GM12865 (cell line): Measurements from ENCODE around the gene FBXW7.
A peak's percentile ranks its signal among the peaks of the same experiment; 100 is the strongest.

ENCODE experiments used
- DNase-seq: peaks from one replicate; pipeline ENCODE4 v3.0.0; 2010; ENCODE audit warnings: low read depth
- H3K4me3 ChIP-seq: 2 replicates; pipeline ENCODE4 v1.5.1; 2011; ENCODE audit warnings: mild to moderate bottlenecking, low read depth, low read length, control low read depth
- TF ChIP-seq, protein P1 (sequence below): IDR thresholded peaks from 2 replicates; pipeline ENCODE4 v1.5.1; 2011; ENCODE audit warnings: low read length, control low read depth, low read depth, inconsistent platforms; ENCODE audit not compliant: insufficient read depth; ENCODE audit errors: missing control alignments

FBXW7 gene

DNA sequence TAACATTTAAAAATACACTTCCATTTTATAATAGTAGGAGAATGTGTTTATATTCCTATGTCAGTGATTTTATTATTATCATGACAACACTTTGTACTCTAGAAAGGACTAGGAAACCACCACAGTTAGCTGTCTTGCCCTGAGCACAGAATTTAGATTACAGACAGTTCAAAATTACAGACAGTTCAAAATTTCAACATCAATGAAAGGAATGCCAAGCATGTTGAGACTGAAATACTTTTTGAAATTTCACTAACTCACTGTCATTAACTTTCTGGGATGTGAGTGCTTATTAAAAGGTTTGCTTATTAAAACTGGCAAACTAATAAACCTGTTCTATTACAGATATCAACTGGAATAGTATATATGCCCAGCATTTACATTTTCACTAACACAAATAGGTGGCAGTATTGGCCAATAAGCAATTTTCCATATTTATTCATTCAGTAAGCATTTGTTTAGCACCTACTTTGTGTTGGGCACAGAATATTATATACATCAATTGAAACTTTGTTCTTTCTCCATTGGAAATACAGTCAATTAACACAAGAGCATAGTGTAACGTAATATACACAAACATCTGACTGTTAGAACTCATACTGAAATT, 179.4 kb downstream of the FBXW7 start:
- H3K4me3 ChIP-seq = no peak overlapping the region
- TF ChIP-seq, protein P1, sequence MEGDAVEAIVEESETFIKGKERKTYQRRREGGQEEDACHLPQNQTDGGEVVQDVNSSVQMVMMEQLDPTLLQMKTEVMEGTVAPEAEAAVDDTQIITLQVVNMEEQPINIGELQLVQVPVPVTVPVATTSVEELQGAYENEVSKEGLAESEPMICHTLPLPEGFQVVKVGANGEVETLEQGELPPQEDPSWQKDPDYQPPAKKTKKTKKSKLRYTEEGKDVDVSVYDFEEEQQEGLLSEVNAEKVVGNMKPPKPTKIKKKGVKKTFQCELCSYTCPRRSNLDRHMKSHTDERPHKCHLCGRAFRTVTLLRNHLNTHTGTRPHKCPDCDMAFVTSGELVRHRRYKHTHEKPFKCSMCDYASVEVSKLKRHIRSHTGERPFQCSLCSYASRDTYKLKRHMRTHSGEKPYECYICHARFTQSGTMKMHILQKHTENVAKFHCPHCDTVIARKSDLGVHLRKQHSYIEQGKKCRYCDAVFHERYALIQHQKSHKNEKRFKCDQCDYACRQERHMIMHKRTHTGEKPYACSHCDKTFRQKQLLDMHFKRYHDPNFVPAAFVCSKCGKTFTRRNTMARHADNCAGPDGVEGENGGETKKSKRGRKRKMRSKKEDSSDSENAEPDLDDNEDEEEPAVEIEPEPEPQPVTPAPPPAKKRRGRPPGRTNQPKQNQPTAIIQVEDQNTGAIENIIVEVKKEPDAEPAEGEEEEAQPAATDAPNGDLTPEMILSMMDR = no peak
- DNase-seq = no peak

DNA sequence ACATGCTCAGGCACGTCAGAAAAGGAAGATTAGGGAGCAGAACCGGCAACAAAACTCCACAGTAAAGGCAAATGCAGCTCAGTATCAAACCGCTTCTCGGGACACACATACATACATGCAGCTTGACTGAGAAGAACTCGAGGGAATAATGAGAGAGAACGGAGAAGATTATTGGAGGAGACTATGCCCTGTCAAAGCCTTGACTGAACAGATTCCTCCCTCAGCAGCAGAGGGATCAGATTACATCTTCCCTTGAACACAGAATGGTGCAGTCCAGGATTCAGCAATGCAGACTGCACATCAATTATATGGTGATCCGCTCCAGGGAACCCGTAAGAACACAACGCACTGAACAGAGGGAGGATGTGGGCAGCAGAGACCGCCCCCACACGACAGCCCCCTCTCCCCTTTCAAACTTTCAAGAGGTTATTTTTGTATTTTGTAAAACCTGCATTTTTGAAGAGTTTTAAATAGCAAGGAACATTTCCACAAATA, 183.2 kb downstream of the FBXW7 start:
- DNase-seq = peak; percentile 38
- TF ChIP-seq, protein P1 = no peak
- H3K4me3 ChIP-seq = peak overlapping the region; percentile 20; the same call in 1 of the 2 replicates

DNA sequence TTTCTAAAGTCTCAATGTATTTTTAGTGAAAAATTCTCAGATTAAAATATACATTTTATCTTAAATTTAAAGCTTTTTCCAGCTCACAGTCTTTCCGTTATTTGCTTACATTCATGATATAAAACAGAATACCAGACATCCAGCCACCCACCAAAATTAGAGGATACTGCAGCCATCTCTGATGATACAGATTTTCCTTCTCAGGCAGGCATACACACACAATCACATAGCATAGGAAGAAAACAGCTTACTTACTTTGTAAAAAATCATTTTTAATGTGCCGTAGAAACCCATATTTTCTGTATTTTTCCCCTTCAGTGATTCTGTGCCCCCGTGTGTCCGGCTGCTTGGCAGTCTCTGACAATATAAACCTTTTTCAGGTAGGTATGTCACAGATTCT, 183.7 kb downstream of the FBXW7 start:
- DNase-seq = no peak
- peak overlapping the region; percentile 20; the same call in 1 of the 2 replicates for H3K4me3 ChIP-seq
- TF ChIP-seq, protein P1 = no peak

DNA sequence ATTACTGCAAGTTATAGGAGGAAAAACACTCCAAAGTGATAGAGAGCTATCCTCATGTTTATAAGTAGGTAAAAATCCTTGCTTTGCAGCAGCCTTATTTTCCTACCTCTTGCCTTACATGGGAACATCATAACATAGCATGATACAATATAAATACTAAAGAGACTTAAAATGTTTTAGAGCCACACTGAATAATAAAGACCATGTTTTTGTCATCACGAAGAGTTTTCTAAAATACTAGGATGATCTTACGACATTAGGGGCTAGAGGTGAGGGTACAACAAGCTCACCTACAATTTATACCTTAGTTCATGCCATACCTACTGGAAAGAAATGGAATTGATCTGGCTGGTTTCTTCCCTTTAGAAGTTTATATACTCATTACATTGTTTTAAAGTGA, 184.8 kb downstream of the FBXW7 start:
- TF ChIP-seq, protein P1 = no peak
- no peak overlapping the region for H3K4me3 ChIP-seq
- DNase-seq = no peak

DNA sequence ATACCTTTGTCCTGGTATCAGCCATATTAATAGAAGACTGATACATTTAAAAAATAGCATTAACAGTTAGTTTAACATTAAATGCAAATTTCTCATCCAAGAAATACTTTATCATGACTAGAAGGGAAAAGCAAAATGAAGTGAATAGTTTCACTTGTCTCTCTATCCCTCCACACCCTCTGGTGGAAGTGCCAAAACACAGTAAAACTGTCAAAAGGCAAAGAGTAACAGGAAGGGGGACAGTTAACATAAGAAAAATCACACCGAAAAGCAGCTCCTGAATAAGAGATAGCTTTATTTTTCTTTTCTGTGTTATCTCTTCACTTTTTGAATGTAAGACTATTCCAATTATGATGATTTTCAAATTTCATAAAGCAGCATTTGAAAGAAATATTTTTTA, 187.2 kb downstream of the FBXW7 start:
- H3K4me3 ChIP-seq = no peak overlapping the region
- TF ChIP-seq, protein P1 = no peak
- no peak for DNase-seq

DNA sequence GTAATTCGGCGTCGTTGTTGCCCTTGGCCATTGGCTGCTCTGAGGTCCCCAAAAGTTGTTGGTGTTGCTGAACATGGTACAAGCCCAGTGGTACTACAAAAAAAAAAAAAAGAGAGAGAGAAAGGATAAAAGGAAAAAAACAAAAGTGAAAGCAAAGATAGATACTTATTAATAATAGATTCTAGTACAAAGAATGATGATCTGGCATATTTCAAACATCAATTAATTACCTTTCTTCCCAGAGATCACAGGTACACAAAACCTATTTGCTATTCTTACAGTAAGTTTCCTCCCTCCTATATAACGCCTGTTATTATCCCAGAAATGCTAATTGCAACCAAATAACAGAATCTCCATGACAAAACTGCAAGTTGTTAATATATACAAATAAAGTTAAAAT, 188.9 kb downstream of the FBXW7 start:
- DNase-seq = no peak

DNA sequence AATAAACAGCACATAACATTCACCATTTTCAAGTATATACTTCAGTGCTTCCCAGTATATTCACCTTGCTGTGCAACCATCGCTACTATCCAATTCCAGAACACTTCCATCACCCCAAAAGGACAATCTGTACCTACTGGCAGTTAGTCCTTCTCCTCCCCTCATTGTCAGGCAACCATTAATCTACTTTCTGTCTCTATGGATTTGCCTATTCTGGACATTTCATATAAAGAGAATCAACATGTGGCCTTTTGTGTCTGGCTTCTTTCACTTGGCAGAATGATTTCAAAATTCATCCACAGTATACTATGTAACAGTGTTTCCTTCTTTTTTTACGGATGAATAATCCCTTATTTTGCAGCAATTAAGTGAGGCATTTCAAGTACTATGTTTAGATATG, 189.4 kb downstream of the FBXW7 start:
- TF ChIP-seq, protein P1 = no peak
- no peak for DNase-seq
- H3K4me3 ChIP-seq = no peak overlapping the region

More for the DNA sequence above, 188.9 kb downstream of the FBXW7 start:
- no peak overlapping the region for H3K4me3 ChIP-seq
- TF ChIP-seq, protein P1 = no peak
